ENCODE measurements around the gene CDH4. TPM values are rescaled to one million over a fixed set of nuclear protein-coding genes. Genes with fewer than 3 reads are reported as not detected.

CDH4 gene
- total and polyA plus RNA-seq, 2 of the 8 experiments (the other 6 are each of a cell fraction or from before 2014, with no cell fraction given), result 4.3 to 7.9 TPM

GRCh38 chr20:61317966-61318530 lies 66.0 kb downstream of the CDH4 start (continued):
- TF ChIP-seq ZNF274 (IDR thresholded peaks at IDR 0.05; ENCODE audit: borderline replicate concordance, extremely low read depth, low read length), result no peak
- no peak for TF ChIP-seq CBX5 (IDR thresholded peaks at IDR 0.05; ENCODE audit: low read depth, low read length)
- no peak for TF ChIP-seq JUND (IDR thresholded peaks at IDR 0.05; ENCODE audit: low read length)
- no peak for TF ChIP-seq TEAD4 (IDR thresholded peaks at IDR 0.05; ENCODE audit: low read depth, low read length)
- no peak for TF ChIP-seq POLR2AphosphoS5 (IDR thresholded peaks at IDR 0.05; ENCODE audit: low read depth, low read length)
- no peak for TF ChIP-seq BCL11A (IDR thresholded peaks at IDR 0.05; ENCODE audit: low read depth in 2 of 2, low read length in 2 of 2)

Measured in H1 (cell line).